IMR-90 (cell line): ENCODE measurements around the gene DMXL1. TPM values are rescaled to one million over a fixed set of nuclear protein-coding genes. Genes with fewer than 3 reads are reported as not detected.

ENCODE experiments used
- ATAC-seq: fragments of 200-7000 bp; cut with Tn5 transposase; 2 replicates; pipeline ENCODE4 v1.9.1; 2020; ENCODE audit warnings: low read depth, mild to moderate bottlenecking, moderate library complexity
- BruUV-seq: library from RNA; stranded (reverse); fragments of 400-500 nt; replicated peaks from 2 replicates; lab custom pipeline; 2021; lab: Mats Ljungman, UMichigan
- CTCF ChIA-PET: fragments of 300-600 bp; formaldehyde crosslinking; extraction: SDS; loops from one replicate; lab custom pipeline; 2021; ENCODE audit warnings: antibody characterized with exemption; lab: Yijun Ruan, JAX
- POLR2A ChIA-PET: fragments of 300-600 bp; sonication (Branson Sonifier 250); formaldehyde crosslinking; loops from one replicate; lab custom pipeline; 2022; ENCODE audit warnings: antibody characterized with exemption; ENCODE audit not compliant: unreplicated experiment; lab: Charles Lee
- DNase-seq: peaks from one replicate; pipeline ENCODE4 v3.0.0; 2013
- H2AFZ ChIP-seq: replicated peaks from 2 replicates; pipeline ENCODE3; 2013; ENCODE audit warnings: low read length, mild to moderate bottlenecking; ENCODE audit not compliant: poor library complexity
- H2AK5ac ChIP-seq: 2 replicates; pipeline ENCODE4 v1.6.1; 2013; ENCODE audit warnings: low read depth, low read length, inconsistent platforms
- H2AK9ac ChIP-seq: replicated peaks from 2 replicates; pipeline ENCODE3; 2013; ENCODE audit warnings: mild to moderate bottlenecking, low read depth, low read length, moderate library complexity; ENCODE audit not compliant: poor library complexity
- H2BK120ac ChIP-seq: 2 replicates; pipeline ENCODE4 v1.6.1; 2013; ENCODE audit warnings: low read depth, low read length, inconsistent platforms
- H2BK15ac ChIP-seq: 3 replicates; pipeline ENCODE4 v1.6.1; 2013; ENCODE audit warnings: low read depth, low read length, inconsistent platforms
- H2BK20ac ChIP-seq: 2 replicates; pipeline ENCODE4 v1.6.1; 2013; ENCODE audit warnings: low read depth, mild to moderate bottlenecking, inconsistent platforms, low read length, moderate library complexity
- H2BK5ac ChIP-seq: 2 replicates; pipeline ENCODE4 v1.6.1; 2013; ENCODE audit warnings: mild to moderate bottlenecking, low read depth, low read length, inconsistent platforms; ENCODE audit not compliant: poor library complexity, severe bottlenecking
- H3K14ac ChIP-seq: replicated peaks from 2 replicates; pipeline ENCODE4 v1.6.1; 2013; ENCODE audit warnings: low read depth, low read length, inconsistent platforms
- H3K18ac ChIP-seq: 2 replicates; pipeline ENCODE4 v1.6.1; 2013; ENCODE audit warnings: low read depth, low read length, control low read depth
- H3K23ac ChIP-seq: 2 replicates; pipeline ENCODE4 v1.6.1; 2013; ENCODE audit warnings: low read depth, low read length, inconsistent platforms
- H3K27ac ChIP-seq: 2 replicates; pipeline ENCODE4 v1.5.1; 2013; ENCODE audit warnings: mild to moderate bottlenecking, control low read depth, low read length; ENCODE audit not compliant: insufficient read depth
- H3K27me3 ChIP-seq: 2 replicates; pipeline ENCODE4 v1.6.1; 2013; ENCODE audit warnings: low read length; ENCODE audit not compliant: control insufficient read depth, insufficient read depth
- H3K36me3 ChIP-seq: 2 replicates; pipeline ENCODE4 v1.6.1; 2013; ENCODE audit warnings: low read length, mixed read lengths; ENCODE audit not compliant: control insufficient read depth, insufficient read depth
- H3K4ac ChIP-seq: 2 replicates; pipeline ENCODE4 v1.6.1; 2013; ENCODE audit warnings: low read depth, low read length, inconsistent platforms
- H3K4me1 ChIP-seq: 2 replicates; pipeline ENCODE4 v1.6.1; 2013; ENCODE audit warnings: low read length, mixed read lengths; ENCODE audit not compliant: control insufficient read depth, insufficient read depth
- H3K4me2 ChIP-seq: 2 replicates; pipeline ENCODE4 v1.6.1; 2013; ENCODE audit warnings: low read depth, mild to moderate bottlenecking, control low read depth, low read length, moderate library complexity
- H3K4me3 ChIP-seq: 2 replicates; pipeline ENCODE4 v1.5.1; 2013; ENCODE audit warnings: low read depth, mild to moderate bottlenecking, control low read depth, low read length, moderate library complexity; ENCODE audit not compliant: insufficient read depth
- H3K56ac ChIP-seq: 2 replicates; pipeline ENCODE4 v1.6.1; 2013; ENCODE audit warnings: low read length, inconsistent platforms; ENCODE audit not compliant: insufficient read depth; ENCODE audit errors: extremely low read depth
- H3K79me1 ChIP-seq, 2 experiments: 2 replicates each; pipeline ENCODE4 v1.6.1; 2013; ENCODE audit warnings: low read length in 2 of 2, inconsistent platforms in 1 of 2, low read depth in 1 of 2
- H3K9ac ChIP-seq: 2 replicates; pipeline ENCODE4 v1.6.1; 2013; ENCODE audit warnings: low read depth, low read length, control low read depth
- H3K9me1 ChIP-seq: 2 replicates; pipeline ENCODE4 v1.6.1; 2013; ENCODE audit warnings: low read length, inconsistent platforms; ENCODE audit not compliant: insufficient read depth
- H3K9me3 ChIP-seq: 2 replicates; pipeline ENCODE4 v1.6.1; 2013; ENCODE audit warnings: low read length; ENCODE audit not compliant: control insufficient read depth, insufficient read depth
- H4K20me1 ChIP-seq: 2 replicates; pipeline ENCODE4 v1.6.1; 2013; ENCODE audit warnings: low read length, inconsistent platforms; ENCODE audit not compliant: insufficient read depth
- H4K5ac ChIP-seq: 2 replicates; pipeline ENCODE4 v1.6.1; 2013; ENCODE audit warnings: mild to moderate bottlenecking, low read depth, low read length, control low read depth
- H4K8ac ChIP-seq, 2 experiments: 2 replicates each; pipeline ENCODE4 v1.6.1; 2013; ENCODE audit warnings: low read depth in 2 of 2, low read length in 2 of 2, control low read depth in 1 of 2, inconsistent platforms in 1 of 2
- H4K91ac ChIP-seq: 2 replicates; pipeline ENCODE4 v1.6.1; 2013; ENCODE audit warnings: low read depth, low read length, inconsistent platforms; ENCODE audit not compliant: insufficient read depth
- BHLHE40 ChIP-seq: fragments of 150-350 bp; IDR thresholded peaks from 2 replicates; pipeline ENCODE4 v1.6.1; 2016; ENCODE audit warnings: mild to moderate bottlenecking, low read depth, low read length
- CHD1 ChIP-seq: IDR thresholded peaks from 2 replicates; pipeline ENCODE4 v1.6.1; 2012; ENCODE audit warnings: low read depth, low read length, improper control_type of control experiment
- CTCF ChIP-seq: conservative IDR thresholded peaks from 2 replicates; pipeline ENCODE4 v1.5.1; 2012; ENCODE audit warnings: mild to moderate bottlenecking, low read depth, low read length, improper control_type of control experiment
- FOS ChIP-seq: fragments of 150-350 bp; IDR thresholded peaks from 2 replicates; pipeline ENCODE4 v1.6.1; 2016; ENCODE audit warnings: low read depth, low read length
- MAZ ChIP-seq: IDR thresholded peaks from 2 replicates; pipeline ENCODE4 v1.6.1; 2012; ENCODE audit warnings: low read depth, mild to moderate bottlenecking, low read length, improper control_type of control experiment, moderate library complexity, borderline replicate concordance
- MXI1 ChIP-seq: IDR thresholded peaks from 2 replicates; pipeline ENCODE4 v1.6.1; 2012; ENCODE audit warnings: low read depth, mild to moderate bottlenecking, low read length, moderate library complexity, borderline replicate concordance
- POLR2A ChIP-seq: IDR thresholded peaks from 2 replicates; pipeline ENCODE4 v1.6.1; 2012; ENCODE audit warnings: mild to moderate bottlenecking, low read depth, low read length
- RAD21 ChIP-seq: IDR thresholded peaks from 2 replicates; pipeline ENCODE4 v1.6.1; 2012; ENCODE audit warnings: low read length, improper control_type of control experiment
- RCOR1 ChIP-seq: IDR thresholded peaks from 2 replicates; pipeline ENCODE4 v1.6.1; 2012; ENCODE audit warnings: mild to moderate bottlenecking, low read length, improper control_type of control experiment; ENCODE audit not compliant: insufficient replicate concordance
- RFX5 ChIP-seq: IDR thresholded peaks from 2 replicates; pipeline ENCODE4 v1.8.0; 2012; ENCODE audit warnings: low read depth, mild to moderate bottlenecking, low read length, moderate library complexity
- SMC3 ChIP-seq: fragments of 150-350 bp; IDR thresholded peaks from 2 replicates; pipeline ENCODE4 v1.6.1; 2016; ENCODE audit warnings: low read depth, mild to moderate bottlenecking, antibody characterized with exemption, low read length, moderate library complexity
- WGBS, 2 experiments: methylation state at CpG; one replicate each; pipeline versions ENCODE4 v1.1.5 to v1.1.7; 2013; ENCODE audit warnings: missing lambda C conversion rate in 2 of 2; ENCODE audit not compliant: insufficient read length in 1 of 2; ENCODE audit errors: extremely low coverage in 2 of 2; 5-methylcytosine and 5-hydroxymethylcytosine counted together
- dilution Hi-C: fragments of 300-500 bp; cut with HindIII; formaldehyde crosslinking; loops from one replicate; pipeline ENCODE4 v1.14.3; 2018; ENCODE audit warnings: low sequenced_read_pairs; ENCODE audit not compliant: unreplicated experiment
- in situ Hi-C: fragments of 300-500 bp; cut with MboI; formaldehyde crosslinking; loops from 3 replicates; pipeline ENCODE4 v1.14.3; 2019; ENCODE audit warnings: low sequenced_read_pairs, inconsistent platforms, mixed read lengths
- intact Hi-C: fragments of 100-400 bp; cut with micrococcal nuclease; formaldehyde crosslinking; loops from 2 replicates; pipeline ENCODE4 v1.10.0; 2022
- polyA plus RNA-seq, 3 experiments: library from polyadenylated mRNA; depleted of rRNA; stranded (reverse); fragments of >200 nt; gene quantifications; 2 replicates each; pipeline ENCODE4 v1.2.3, GENCODE V29; 2012; ENCODE audit warnings: low replicate concordance in 1 of 3
- total RNA-seq: library from RNA; depleted of rRNA; stranded (reverse); fragments of >200 nt; gene quantifications from 2 replicates; pipeline ENCODE4 v1.2.3, GENCODE V29; 2012
- TF ChIP-seq, protein P1 (sequence below): fragments of 150-350 bp; IDR thresholded peaks from 2 replicates; pipeline ENCODE4 v1.6.1; 2017; ENCODE audit warnings: mild to moderate bottlenecking, antibody characterized with exemption, low read length, low read depth
- TF ChIP-seq, protein P2 (sequence below): fragments of 150-350 bp; IDR thresholded peaks from 2 replicates; pipeline ENCODE4 v1.6.1; 2016; ENCODE audit warnings: low read depth, mild to moderate bottlenecking, low read length, moderate library complexity, borderline replicate concordance

The DMXL1 gene
- total and polyA plus RNA-seq, 2 of the 4 experiments (the other 2 are of a cell fraction): 8.1 to 21.5 TPM

GRCh38 chr5:119264186-119264585 is 193.3 kb downstream of the DMXL1 start:
- no peak overlapping the region for H3K4ac ChIP-seq
- H2AFZ ChIP-seq: no peak overlapping the region
- no peak overlapping the region for H2AK5ac ChIP-seq
- H3K79me1 ChIP-seq: peaks cover 0 to 4% of the 10 kb centered on the region in 2 experiments; a peak in 3 of 4 replicates
- no peak overlapping the region for H3K23ac ChIP-seq
- H4K5ac ChIP-seq: no peak overlapping the region
- no TSS peak for BruUV-seq
- H3K27ac ChIP-seq: no peak overlapping the region
- no peaks in the 10 kb centered on the region for H3K36me3 ChIP-seq
- no peak overlapping the region for H4K91ac ChIP-seq
- H3K9me3 ChIP-seq: peaks cover 2% of the 10 kb centered on the region; the same call in 1 of the 2 replicates
- H2BK15ac ChIP-seq: no peak overlapping the region
- ChIA-PET CTCF (no interaction called here), POLR2A (no interaction called here)
- in situ Hi-C loops: no loop called here
- no peak for TF ChIP-seq CTCF
- TF ChIP-seq RCOR1: no peak
- TF ChIP-seq, protein P1, sequence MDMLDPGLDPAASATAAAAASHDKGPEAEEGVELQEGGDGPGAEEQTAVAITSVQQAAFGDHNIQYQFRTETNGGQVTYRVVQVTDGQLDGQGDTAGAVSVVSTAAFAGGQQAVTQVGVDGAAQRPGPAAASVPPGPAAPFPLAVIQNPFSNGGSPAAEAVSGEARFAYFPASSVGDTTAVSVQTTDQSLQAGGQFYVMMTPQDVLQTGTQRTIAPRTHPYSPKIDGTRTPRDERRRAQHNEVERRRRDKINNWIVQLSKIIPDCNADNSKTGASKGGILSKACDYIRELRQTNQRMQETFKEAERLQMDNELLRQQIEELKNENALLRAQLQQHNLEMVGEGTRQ: no peak
- no peak for TF ChIP-seq MXI1
- no peak for TF ChIP-seq BHLHE40
- TF ChIP-seq MAZ: no peak
- TF ChIP-seq RAD21: no peak
- no peak for TF ChIP-seq CHD1
- TF ChIP-seq RFX5: no peak
- no peak for TF ChIP-seq FOS
- no peak for TF ChIP-seq POLR2A
- no peak for TF ChIP-seq SMC3
- TF ChIP-seq, protein P2, sequence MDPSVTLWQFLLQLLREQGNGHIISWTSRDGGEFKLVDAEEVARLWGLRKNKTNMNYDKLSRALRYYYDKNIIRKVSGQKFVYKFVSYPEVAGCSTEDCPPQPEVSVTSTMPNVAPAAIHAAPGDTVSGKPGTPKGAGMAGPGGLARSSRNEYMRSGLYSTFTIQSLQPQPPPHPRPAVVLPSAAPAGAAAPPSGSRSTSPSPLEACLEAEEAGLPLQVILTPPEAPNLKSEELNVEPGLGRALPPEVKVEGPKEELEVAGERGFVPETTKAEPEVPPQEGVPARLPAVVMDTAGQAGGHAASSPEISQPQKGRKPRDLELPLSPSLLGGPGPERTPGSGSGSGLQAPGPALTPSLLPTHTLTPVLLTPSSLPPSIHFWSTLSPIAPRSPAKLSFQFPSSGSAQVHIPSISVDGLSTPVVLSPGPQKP: no peak
- H3K9me1 ChIP-seq: peaks cover under 1% of the 10 kb centered on the region; the same call in 1 of the 2 replicates
- H4K8ac ChIP-seq: no peak overlapping the region
- no peak overlapping the region for H3K56ac ChIP-seq
- no peak overlapping the region for H2BK5ac ChIP-seq
- no peak overlapping the region for H3K14ac ChIP-seq
- H3K18ac ChIP-seq: no peak overlapping the region
- ATAC-seq (no peak), DNase-seq (no peak)
- H2BK120ac ChIP-seq: no peak overlapping the region
- no peaks in the 10 kb centered on the region for H3K4me1 ChIP-seq
- WGBS, 2 experiments: no CpG with 5 or more reads among the region's 1 CpG
- no peak overlapping the region for H2BK20ac ChIP-seq
- H3K4me2 ChIP-seq: no peak overlapping the region
- H4K20me1 ChIP-seq: no peaks in the 10 kb centered on the region
- H3K4me3 ChIP-seq: no peak overlapping the region
- H3K9ac ChIP-seq: no peak overlapping the region
- dilution Hi-C loops: no loop called here
- no peak overlapping the region for H2AK9ac ChIP-seq
- intact Hi-C loops: loop anchor here (10.0 kb wide), 1 partner anchor 239 kb away; no protein-coding TSS in a partner anchor
- H3K27me3 ChIP-seq: no peaks in the 10 kb centered on the region
